ENCODE results near the gene COMTD1. TPM values are rescaled to one million over a fixed set of nuclear protein-coding genes. Genes with fewer than 3 reads are reported as not detected.

COMTD1 gene
- total RNA-seq, 4 donors from 2014 or later = 32.4 to 69.8 (median 46.7) TPM

- Histone ChIP-seq H3K27ac (no peak overlapping the region), H3K4me1 (peaks cover 53% of the 10 kb centered on the region), H3K36me3 (peaks cover 28% of the 10 kb centered on the region), H3K9me3 (no peaks in the 10 kb centered on the region), H3K27me3 (no peaks in the 10 kb centered on the region), H3K4me3 (no peak overlapping the region)
- no peak for DNase-seq (ENCODE audit: low spot score in 2 of 2)
- TF ChIP-seq CTCF (IDR thresholded peaks at IDR 0.05) = no peak
- no peak for TF ChIP-seq EP300 (IDR thresholded peaks at IDR 0.05)
- no peak for TF ChIP-seq POLR2AphosphoS5 (IDR thresholded peaks at IDR 0.05)
- TF ChIP-seq POLR2A (IDR thresholded peaks at IDR 0.05) = no peak
- 66% methylated on average over 3 of the region's 3 CpGs for WGBS
Observed at GRCh38 chr10:75229971-75230370, 5.8 kb downstream of the COMTD1 start.

GRCh38 chr10:75228834-75229233, 6.9 kb downstream of the COMTD1 start:
- Histone ChIP-seq H3K36me3 (peaks cover 33% of the 10 kb centered on the region), H3K4me3 (no peak overlapping the region), H3K9me3 (no peaks in the 10 kb centered on the region), H3K27ac (no peak overlapping the region), H3K4me1 (peaks cover 57% of the 10 kb centered on the region), H3K27me3 (no peaks in the 10 kb centered on the region)
- DNase-seq (ENCODE audit: low spot score in 2 of 2) = peak; percentile 32 to 67
- no peak for TF ChIP-seq POLR2AphosphoS5 (IDR thresholded peaks at IDR 0.05)
- no peak for TF ChIP-seq POLR2A (IDR thresholded peaks at IDR 0.05)
- no peak for TF ChIP-seq EP300 (IDR thresholded peaks at IDR 0.05)
- TF ChIP-seq CTCF (IDR thresholded peaks at IDR 0.05) = no peak
- WGBS = 36% methylated on average over 4 of the region's 4 CpGs

- WGBS = 90% methylated on average over 3 of the region's 3 CpGs
- peak; percentile 33 to 44 for DNase-seq (ENCODE audit: low spot score in 2 of 2)
- peaks cover 56% of the 10 kb centered on the region for H3K4me1 ChIP-seq
Observed at GRCh38 chr10:75228278-75228677, 7.5 kb downstream of the COMTD1 start.

GRCh38 chr10:75226656-75227055, 9.1 kb downstream of the COMTD1 start:
- peak overlapping the region; percentile 87 for H3K27ac ChIP-seq
- peaks cover 62% of the 10 kb centered on the region for H3K4me1 ChIP-seq
- TF ChIP-seq CTCF (IDR thresholded peaks at IDR 0.05) (no peak), EP300 (IDR thresholded peaks at IDR 0.05) (no peak), POLR2A (IDR thresholded peaks at IDR 0.05) (no peak), POLR2AphosphoS5 (IDR thresholded peaks at IDR 0.05) (no peak)
- H3K9me3 ChIP-seq = no peaks in the 10 kb centered on the region
- WGBS = 39% methylated on average over 5 of the region's 5 CpGs
- no peak overlapping the region for H3K4me3 ChIP-seq
- no peaks in the 10 kb centered on the region for H3K27me3 ChIP-seq
- peaks cover 38% of the 10 kb centered on the region for H3K36me3 ChIP-seq
- DNase-seq (ENCODE audit: low spot score in 2 of 2) = no peak

More at GRCh38 chr10:75228278-75228677, 7.5 kb downstream of the COMTD1 start:
- Histone ChIP-seq H3K27ac (no peak overlapping the region), H3K36me3 (peaks cover 35% of the 10 kb centered on the region), H3K4me3 (no peak overlapping the region), H3K9me3 (no peaks in the 10 kb centered on the region), H3K27me3 (no peaks in the 10 kb centered on the region)
- TF ChIP-seq EP300 (IDR thresholded peaks at IDR 0.05) (no peak), POLR2AphosphoS5 (IDR thresholded peaks at IDR 0.05) (no peak), CTCF (IDR thresholded peaks at IDR 0.05) (no peak), POLR2A (IDR thresholded peaks at IDR 0.05) (no peak)

- H3K27me3 ChIP-seq = no peaks in the 10 kb centered on the region
- no peak for TF ChIP-seq POLR2A (IDR thresholded peaks at IDR 0.05)
- no peak for TF ChIP-seq POLR2AphosphoS5 (IDR thresholded peaks at IDR 0.05)
- TF ChIP-seq CTCF (IDR thresholded peaks at IDR 0.05) = no peak
- TF ChIP-seq EP300 (IDR thresholded peaks at IDR 0.05) = no peak
- no peak for DNase-seq (ENCODE audit: low spot score in 2 of 2)
- 31% methylated on average over 2 of the region's 2 CpGs for WGBS
- H3K36me3 ChIP-seq = peaks cover 38% of the 10 kb centered on the region
- H3K9me3 ChIP-seq = no peaks in the 10 kb centered on the region
- H3K4me1 ChIP-seq = peaks cover 62% of the 10 kb centered on the region
- H3K4me3 ChIP-seq = peak overlapping the region; percentile 16
- H3K27ac ChIP-seq = peak overlapping the region; percentile 87
Observed at GRCh38 chr10:75226095-75226494, 9.7 kb downstream of the COMTD1 start.
